Loucy (cell line): ENCODE data around the gene MMP14.

Experiments used
- CTCF ChIP-seq: fragments of 200-600 bp; sonication (generic); conservative IDR thresholded peaks from 2 replicates; pipeline ENCODE4 v1.5.1; 2014; ENCODE audit warnings: mild to moderate bottlenecking, antibody characterized with exemption, low read length
- EZH2phosphoT487 ChIP-seq: fragments of 200-600 bp; IDR thresholded peaks from 2 replicates; pipeline ENCODE4 v1.6.1; 2018; ENCODE audit warnings: antibody characterized with exemption, mild to moderate bottlenecking, moderate library complexity, borderline replicate concordance

GRCh38 chr14:22824711-22825359 is 11.6 kb upstream of the MMP14 start:
- no peak for TF ChIP-seq EZH2phosphoT487
- TF ChIP-seq CTCF = no peak
